Measurements from ENCODE around the gene OR8G1.

The OR8G1 gene, protein sequence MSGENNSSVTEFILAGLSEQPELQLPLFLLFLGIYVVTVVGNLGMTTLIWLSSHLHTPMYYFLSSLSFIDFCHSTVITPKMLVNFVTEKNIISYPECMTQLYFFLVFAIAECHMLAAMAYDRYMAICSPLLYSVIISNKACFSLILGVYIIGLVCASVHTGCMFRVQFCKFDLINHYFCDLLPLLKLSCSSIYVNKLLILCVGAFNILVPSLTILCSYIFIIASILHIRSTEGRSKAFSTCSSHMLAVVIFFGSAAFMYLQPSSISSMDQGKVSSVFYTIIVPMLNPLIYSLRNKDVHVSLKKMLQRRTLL

DNA sequence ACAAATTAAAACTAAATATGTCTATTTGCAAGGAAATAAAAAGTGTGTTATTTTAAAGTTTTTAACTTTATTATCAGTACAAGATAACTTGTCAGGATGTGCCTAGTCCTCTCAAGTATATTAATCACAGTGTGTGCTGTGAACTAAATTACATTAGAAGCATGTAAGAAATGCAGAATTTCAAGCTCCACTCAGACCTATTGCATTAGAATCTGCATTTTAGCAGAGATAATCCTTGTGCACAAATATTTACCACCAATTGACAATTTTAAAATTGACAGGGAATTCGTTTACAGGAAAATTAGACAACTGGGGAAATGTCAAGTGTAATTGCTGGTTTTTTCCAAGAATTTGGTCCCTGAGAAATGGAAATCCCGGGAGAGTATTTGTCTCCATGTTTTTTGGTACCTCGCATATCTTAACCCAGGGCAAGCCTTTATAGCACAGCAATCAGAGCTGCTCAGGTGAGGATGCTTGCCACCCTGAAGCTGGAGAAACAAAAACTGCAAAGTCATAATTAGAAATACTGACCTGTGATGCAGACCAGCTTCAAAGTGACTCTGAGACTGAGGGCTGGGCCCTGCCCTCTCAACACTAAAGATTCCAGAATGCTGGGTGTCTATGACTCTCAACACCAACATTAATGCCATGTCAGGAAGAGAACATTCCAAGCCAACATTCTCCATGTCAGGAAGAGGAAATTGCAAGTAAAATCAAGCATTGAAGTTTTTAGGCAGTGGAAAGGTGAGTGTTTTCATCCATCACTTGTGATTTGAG, at the start of gene OR8G1:
TSS of gene OR8G1 (plus strand) at position 475 of the 777 bp plus-strand sequence. CDS start 8,581 bp downstream, outside the sequence.
- DNase-seq, result no peak

DNA sequence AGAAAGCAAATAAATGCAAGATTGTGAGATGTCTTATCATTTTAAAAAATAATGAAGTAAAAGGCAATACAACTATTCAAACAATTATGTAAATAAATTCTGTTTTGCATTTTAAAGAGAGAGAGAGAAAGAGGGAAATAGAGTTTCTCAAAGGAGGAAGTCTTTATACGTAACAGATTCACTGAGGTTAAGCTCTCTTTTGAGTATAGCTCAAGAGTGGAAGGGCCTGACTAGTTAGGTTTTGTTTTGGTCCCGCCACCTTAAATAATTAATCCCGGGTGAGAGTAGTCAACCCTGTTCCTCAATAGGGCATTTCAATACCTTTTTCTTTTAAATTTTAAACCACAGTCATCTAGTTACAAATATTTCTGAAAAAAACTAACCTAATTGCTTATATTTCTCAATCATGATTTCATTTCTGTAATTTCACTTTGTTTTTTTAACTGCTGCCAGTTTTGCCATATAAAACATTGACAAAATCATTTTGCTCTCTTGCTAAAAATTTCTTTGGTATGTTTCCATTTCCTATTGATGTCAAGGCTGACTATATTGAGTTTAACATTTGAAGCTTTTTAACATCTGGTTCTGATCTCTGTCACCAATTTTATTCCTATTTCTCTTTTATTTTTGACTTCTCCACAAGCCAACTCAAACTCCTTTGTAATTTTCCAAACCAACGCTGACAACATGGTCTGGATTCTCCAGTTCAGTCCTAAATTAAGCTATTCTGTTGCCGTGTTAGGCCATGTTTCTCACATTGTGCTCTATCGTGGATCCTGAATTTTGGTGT, 47.5 kb upstream of the OR8G1 start:
- peak; percentile 53 for DNase-seq

DNA sequence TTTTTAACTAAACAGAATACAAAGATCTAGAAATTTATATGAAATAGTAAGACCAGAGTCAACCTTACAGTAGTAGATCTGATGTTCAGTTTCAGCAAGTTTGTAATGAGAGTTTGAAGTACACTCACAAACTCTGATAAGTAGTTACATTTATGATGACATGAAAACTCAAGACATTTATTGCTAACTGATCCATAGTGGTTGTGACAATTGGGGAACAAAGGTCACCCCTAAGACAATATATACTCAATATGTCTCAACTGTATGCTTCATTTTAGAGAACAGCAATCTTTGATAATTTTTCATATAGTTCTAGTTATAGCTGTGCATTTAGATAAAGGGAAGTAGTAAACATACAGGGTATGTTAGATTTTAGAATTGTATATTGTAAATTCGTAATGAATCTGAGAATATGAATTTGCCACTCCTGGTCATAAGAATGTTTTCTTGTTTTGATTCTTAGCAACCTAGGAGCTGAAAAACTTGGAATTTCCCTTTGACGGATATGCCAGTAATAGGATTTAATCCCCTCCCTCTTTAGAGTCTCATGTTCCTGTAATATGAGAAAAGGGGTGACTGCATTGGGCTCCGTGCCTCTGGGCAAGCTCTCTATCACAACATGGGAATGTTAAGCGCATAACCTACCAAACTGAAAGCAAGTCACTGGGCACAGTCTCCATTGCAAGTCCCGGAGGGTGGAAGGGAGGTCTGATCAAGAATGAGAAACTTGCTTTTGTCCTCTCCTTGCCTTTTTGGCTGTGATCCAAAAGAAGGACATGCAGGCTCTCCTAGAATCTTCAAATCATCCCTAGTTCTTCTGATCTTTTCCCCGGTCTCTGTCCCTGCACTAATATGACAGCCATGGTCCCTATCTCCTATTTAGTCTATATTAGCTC, 46.4 kb upstream of the OR8G1 start:
- DNase-seq, result no peak

DNA sequence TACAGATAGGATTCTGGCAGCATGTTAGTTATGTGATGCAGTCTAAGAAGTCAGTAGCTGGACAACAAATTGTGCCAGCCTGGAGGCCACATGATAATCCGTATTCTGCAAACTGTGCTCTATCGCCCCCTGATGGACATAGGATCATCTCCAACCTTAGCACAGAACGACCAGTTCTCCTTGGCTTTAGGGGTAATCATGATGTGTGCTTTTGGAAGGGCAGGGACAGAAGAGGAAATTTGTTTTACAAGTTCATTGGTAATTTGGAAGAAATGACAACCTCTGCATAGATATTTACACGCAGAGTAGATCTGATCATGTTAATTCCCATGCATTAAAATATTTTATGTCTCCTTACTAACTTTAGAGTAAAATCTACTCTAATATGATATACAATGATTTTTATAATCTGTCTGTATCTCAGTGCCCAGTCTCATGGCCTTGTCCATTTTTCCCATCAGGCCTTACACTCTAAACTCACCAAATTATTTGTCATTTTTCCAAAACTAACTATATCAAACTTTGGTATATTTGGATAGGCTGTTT, 45.6 kb upstream of the OR8G1 start:
- peak; percentile 67 for DNase-seq

DNA sequence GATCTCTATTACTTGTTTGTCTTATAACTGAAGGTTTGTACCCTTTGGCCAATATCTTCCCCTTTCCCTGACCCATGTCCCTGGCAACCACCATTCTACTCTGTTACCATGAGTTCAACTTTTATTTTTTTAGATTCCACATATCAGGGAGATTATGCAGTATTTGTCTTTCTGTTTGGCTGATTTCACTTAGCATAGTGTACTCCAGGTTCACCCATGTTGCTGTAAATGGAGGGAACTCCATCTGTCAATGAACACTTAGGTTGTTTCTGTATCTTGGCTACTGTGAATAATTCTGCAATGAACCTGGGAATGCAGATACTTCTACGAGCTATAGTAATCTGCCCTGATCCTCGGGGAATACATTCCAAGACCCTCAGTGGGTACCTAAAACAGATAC, 42.9 kb upstream of the OR8G1 start:
- DNase-seq, result no peak

DNA sequence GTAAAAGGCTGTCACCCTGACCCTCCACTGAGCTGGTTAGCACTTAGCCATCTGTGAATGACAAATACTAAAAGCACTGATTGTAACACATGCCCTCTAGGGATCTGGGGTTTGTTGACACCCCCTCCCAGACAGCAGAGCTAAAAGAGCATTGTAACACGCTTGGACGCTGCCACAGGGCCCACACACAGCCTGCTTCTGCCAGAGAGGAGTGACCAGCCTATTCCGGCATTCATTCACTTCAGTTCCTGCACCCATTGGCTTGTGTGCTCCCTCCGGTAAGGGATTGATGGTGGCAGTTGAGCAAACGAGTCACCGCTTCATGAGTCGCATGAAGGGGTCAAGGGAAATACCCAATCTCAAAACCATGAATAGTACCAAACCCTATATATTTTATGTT, 42.0 kb upstream of the OR8G1 start:
- peak; percentile 18 for DNase-seq

DNA sequence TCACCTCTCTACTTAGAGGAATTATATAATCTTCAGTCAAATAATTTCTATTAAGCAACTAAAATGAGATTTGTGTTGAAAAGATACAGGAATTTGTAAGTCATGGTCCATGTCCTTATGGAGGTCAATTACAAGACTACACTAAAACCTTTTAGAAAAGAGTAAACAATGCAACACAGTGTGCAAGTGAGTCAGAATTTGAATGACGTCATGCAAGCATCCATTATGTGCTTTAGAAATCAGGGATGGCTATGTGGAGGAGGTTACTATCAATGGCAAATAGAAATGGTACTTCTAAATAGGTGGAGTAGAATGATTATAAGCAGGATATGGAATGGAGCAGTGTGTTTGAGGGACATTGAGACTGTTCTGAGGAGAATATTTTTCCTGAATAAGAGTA, 41.2 kb upstream of the OR8G1 start:
- DNase-seq, result peak; percentile 43

DNA sequence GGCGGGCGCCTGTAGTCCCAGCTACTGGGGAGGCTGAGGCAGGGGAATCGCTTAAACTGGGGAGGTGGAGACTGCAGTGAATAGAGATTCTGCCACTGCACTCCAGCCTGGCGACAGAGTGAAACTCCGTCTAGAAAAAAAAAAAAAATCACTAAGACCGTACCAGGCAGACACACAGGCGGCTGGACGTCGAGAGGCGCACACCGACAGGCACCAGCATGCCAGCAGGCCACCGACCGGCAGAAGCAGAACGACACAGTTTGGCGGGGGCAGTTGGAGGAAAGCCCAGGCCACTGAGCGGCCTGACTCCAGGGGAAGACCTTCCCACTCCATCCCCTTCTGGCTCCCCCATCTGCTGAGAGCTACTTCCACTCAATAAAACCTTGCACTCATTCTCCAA, 40.2 kb upstream of the OR8G1 start:
- DNase-seq, result no peak

DNA sequence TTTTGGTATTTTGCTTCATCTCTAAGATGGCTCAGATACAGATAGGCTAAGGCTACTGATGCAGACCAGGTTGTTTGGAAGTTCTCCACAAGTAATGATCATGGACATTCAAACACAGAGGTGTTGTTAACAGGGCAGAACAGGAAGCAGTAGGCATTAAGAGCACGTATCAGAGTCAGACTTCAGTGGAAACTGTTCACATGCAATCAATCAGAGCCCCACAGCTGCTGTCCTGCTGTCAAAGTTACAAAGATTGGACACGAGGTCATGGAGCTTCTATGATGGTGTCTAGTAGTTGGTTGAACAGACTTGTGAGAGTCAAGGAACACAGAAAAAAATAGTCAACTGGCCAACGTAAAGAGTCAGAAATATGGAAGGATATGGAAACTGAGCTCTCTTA, 37.9 kb upstream of the OR8G1 start:
- DNase-seq, result no peak

DNA sequence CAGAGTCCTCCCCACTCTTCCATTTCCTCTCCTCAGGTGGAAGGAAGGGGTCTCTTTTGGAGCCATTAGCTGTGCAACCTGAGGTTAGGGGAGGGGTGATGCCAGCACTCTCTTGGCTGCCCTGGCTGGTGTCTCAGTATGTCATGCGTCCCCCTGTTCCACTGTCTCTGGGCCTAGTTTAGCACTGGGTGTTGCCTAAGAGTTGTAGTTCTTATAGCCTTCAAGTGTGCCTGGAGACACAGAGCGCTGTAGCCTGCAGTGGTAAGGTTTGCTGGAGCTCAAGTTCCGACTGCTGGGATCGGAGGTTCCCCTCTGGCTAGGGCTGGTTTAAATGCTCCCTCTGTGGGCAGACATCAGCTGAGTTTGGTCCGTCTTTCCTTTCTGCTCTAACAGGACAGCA, 36.9 kb upstream of the OR8G1 start:
- no peak for DNase-seq

DNA sequence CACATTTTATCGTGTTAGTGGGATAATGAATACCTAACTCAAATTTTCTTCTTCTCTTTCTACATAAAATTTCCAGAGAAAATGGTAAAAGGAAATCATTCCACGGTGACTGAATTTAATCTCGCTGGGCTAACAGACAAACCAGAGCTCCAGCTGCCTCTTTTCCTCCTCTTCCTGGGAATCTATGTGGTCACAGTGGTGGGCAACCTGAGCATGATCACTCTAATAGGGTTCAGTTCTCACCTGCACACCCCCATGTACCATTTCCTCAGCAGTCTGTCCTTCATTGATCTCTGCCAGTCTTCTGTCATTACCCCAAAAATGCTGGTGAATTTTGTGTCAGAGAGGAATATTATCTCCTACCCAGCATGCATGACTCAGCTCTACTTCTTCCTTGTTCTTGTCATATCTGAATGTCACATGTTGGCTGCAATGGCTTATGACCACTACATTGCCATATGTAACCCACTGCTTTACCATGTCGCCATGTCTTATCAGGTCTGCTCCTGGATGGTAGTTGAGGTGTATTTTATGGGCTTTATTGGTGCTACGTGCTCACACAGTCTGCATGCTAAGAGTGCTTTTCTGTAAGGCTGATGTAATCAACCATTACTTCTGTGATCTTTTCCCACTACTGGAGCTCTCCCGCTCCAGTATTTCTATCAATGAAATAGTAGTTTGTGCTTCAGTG, 33.6 kb upstream of the OR8G1 start:
- peak; percentile 51 for DNase-seq

DNA sequence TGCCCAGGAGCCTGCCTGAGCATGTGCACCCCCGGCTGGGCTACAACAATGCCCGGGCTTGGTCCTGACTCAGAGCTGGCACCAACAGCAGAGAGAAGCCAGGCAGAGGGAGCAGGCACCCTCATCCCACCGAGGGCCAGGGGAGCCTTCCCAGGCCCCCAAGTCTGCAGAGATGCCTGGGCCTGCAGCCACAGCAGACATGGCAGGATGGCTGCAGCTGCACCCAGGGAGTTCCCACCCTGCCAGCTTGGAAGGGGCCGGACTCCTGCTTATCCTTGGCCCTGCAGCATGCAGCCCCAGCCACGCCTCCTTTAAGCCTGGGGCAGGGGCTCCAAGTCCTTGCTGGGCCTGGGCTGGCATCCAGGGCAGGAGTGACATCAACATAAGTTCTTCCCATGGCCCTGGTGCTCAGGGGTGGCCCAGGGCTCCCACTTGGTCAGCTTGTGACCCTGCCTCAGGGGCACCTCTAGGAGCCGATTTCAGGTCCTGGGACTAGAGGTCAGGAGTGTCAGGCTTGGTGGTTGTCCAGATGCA, 31.0 kb upstream of the OR8G1 start:
- no peak for DNase-seq

DNA sequence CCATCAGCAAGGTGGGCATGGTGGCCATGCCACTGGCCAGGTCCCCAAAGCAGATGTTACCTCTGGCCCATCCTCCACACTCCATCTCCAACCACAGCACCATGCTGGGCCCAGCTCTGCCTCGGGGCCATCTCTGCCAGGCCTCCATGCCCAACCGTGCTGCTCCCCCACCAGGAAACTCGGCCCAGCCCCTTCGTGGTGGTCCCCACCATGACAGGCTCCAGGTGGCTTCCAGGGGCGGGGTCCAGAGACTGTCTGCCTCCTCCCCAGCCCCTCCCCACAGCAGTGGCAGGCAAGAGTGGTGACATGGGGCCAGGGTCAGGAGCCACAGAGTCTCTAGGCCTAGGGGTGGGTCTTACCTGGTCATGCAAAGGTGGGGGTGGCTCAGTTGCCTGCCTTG, 30.5 kb upstream of the OR8G1 start:
- no peak for DNase-seq

DNA sequence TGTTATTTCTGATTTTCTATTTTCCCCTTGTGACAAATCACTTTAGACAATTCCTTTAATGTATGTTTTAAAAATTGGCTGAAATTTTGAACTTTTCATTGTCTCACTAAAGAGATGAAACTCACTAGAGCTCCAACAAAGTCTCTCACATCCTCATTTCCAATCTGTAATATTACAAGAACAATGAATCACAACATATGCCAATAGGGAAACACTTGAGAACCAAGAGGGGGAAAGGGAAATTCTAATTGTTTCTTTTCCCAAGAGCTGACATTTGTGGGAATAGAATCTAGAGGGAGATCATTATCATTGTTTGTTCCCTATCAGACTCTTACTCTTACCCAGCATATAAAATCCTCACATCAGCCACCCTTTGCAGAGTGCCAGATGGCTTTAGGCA, 29.6 kb upstream of the OR8G1 start:
- peak; percentile 62 for DNase-seq

DNA sequence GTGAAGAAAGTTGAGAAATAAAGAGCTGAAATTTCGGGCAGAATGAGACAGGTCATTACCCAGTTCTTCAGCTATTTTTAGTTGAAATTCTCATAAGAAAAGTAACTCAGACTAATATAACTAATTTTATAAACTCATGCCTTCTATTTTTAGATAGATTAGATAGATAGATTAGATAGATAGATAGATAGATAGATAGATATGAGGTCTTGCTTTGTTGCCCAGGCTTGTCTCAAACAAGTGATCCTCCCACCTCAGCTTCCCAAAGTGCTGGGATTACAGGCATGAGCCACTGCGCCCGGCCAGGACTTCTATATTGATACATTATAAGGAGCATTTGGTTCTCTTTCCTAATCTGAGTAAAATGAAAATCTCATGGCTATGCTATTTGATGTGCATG, 26.9 kb upstream of the OR8G1 start:
- no peak for DNase-seq

DNA sequence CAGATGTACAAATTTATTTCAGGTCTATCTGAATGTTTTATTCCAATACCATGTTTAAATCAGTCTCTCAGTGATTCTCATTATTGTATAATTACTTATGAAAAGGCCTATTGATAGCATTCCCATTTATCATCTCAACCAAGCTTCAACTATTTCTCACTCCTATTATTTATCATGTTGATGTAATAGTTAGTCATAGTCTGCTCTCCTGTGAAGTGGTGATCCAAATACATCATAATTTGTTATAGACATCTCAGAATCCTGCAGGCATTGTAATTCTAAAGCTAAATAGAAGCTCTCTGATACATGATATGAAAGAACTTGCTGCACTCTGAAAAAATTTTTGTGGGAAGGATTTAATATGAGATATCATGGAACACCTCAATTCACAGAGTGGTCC, 21.8 kb upstream of the OR8G1 start:
- DNase-seq, result no peak

DNA sequence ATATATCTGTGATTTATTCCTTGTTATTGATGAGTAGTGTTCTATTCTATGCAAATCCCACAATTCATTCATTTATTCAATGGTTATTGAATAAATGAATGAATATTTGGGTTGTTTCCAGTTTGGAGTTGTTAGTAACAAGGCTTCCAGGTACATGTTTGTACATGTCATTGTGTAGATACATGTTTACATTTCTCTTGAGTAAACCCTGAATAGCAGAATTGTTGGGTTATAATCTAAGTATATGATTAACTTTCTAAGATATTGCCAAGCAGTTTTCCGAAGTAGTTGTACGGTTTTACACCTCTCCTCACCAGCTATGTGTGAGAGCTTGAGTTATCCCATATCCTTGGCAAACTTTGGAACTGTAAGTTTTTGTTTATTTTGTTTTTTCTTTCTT, 18.5 kb upstream of the OR8G1 start:
- DNase-seq, result no peak

DNA sequence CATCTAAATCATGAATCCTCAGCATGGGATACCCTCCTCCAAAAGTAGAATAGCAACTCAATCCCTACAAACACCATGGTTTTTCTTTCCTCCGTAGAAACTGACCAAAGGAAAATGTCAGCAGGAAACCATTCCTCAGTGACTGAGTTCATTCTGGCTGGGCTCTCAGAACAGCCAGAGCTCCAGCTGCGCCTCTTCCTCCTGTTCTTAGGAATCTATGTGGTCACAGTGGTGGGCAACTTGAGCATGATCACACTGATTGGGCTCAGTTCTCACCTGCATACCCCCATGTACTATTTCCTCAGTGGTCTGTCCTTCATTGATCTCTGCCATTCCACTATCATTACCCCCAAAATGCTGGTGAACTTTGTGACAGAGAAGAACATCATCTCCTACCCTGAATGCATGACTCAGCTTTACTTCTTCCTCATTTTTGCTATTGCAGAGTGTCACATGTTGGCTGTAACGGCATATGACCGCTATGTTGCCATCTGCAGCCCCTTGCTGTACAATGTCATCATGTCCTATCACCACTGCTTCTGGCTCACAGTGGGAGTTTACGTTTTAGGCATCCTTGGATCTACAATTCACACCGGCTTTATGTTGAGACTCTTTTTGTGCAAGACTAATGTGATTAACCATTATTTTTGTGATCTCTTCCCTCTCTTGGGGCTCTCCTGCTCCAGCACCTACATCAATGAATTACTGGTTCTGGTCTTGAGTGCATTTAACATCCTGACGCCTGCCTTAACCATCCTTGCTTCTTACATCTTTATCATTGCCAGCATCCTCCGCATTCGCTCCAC, 16.1 kb upstream of the OR8G1 start:
- DNase-seq, result peak; percentile 77

DNA sequence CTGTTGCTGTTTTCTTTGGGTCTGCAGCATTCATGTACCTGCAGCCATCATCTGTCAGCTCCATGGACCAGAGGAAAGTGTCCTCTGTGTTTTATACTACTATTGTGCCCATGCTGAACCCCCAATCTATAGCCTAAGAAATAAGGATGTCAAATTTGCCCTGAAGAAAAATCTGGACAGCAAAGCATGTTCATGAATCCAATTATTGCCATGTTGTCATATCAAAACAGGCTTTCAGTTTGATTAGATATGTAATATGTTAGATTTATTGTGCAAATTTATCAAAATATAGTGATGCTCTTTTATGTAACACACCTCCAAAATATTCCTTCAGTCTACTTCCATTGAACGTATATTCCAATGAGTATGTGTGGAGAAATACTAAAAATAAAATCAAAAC, 15.4 kb upstream of the OR8G1 start:
- DNase-seq, result no peak

DNA sequence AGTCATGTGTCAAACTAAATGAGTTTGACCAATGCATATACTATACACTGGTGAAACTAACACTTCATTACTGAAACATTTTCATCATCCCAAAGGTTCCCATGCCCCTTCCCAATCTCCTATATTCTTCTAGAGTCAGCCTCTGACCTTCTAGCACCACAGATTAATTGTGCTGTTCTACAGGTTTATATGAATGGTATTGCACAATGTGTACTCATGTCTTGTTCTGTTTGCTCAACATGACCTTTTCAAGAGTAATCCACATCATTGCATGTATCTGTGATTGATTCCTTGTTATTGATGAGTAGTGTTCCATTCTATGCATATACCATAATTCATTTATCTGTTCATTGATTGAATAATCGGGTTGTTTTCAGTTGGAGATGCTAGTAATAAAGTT, 7.5 kb upstream of the OR8G1 start:
- DNase-seq, result no peak

DNA sequence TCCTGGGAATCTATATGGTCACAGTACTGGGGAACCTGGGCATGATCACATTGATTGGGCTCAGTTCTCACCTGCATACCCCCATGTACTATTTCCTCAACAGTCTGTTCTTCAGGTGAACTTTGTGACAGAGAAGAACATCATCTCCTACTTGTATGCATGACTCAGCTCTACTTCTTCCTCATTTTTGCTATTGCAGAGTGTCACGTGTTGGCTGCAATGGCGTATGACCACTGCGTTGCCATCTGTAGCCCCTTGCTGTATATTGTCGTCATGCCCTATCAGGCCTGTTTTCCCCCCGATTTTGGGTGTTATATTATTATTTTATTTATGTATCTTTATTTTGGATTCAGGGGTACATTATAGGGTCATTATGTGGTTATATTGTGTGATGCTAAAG, 2.4 kb upstream of the OR8G1 start:
- peak; percentile 12 for DNase-seq

Measured in suppressor macrophage treated with lipopolysaccharide for 4 hours (primary cell).